HG03095 (cell line): ENCODE data around the gene DNM2.
"Not testable (repeated sequence)": the region's sequence is repeated elsewhere in the genome, so short reads cannot be mapped to it uniquely, and the experiment has no call there.

Experiments used
- ATAC-seq: cut with Tn5 transposase; IDR thresholded peaks from one replicate; pipeline ENCODE4 v1.9.1; 2021; ENCODE audit warnings: moderate library complexity; ENCODE audit not compliant: unreplicated experiment

The DNM2 gene

GRCh38 chr19:10724573-10725071, 6.7 kb downstream of the DNM2 start:
- no peak for ATAC-seq

GRCh38 chr19:10725415-10725814, 7.5 kb downstream of the DNM2 start:
- ATAC-seq, result no peak

- no peak for ATAC-seq
Observed at GRCh38 chr19:10726268-10726667, 8.4 kb downstream of the DNM2 start.

- ATAC-seq, result no peak
Observed at GRCh38 chr19:10727685-10728201, 9.9 kb downstream of the DNM2 start.

- ATAC-seq, result no peak
Observed at GRCh38 chr19:10729411-10729810, 11.5 kb downstream of the DNM2 start.

GRCh38 chr19:10730932-10731331, 13.1 kb downstream of the DNM2 start:
- no peak for ATAC-seq

GRCh38 chr19:10735741-10736140, 17.9 kb downstream of the DNM2 start:
- no peak for ATAC-seq

GRCh38 chr19:10736189-10736588, 18.3 kb downstream of the DNM2 start:
- ATAC-seq, result no peak

- ATAC-seq, result no peak
Observed at GRCh38 chr19:10736916-10737551, 19.2 kb downstream of the DNM2 start.

GRCh38 chr19:10737722-10738121, 19.8 kb downstream of the DNM2 start:
- no peak for ATAC-seq

GRCh38 chr19:10740798-10741197, 22.9 kb downstream of the DNM2 start:
- no peak for ATAC-seq

- no peak for ATAC-seq
Observed at GRCh38 chr19:10742476-10742875, 24.6 kb downstream of the DNM2 start.

GRCh38 chr19:10744253-10744798, 26.4 kb downstream of the DNM2 start:
- ATAC-seq, result no peak

- ATAC-seq, result no peak
Observed at GRCh38 chr19:10744801-10745293, 27.0 kb downstream of the DNM2 start.

- not testable (repeated sequence) for ATAC-seq
Observed at GRCh38 chr19:10746437-10746836, 28.6 kb downstream of the DNM2 start.

- no peak for ATAC-seq
Observed at GRCh38 chr19:10747271-10747670, 29.4 kb downstream of the DNM2 start.

GRCh38 chr19:10747674-10748073, 29.8 kb downstream of the DNM2 start:
- no peak for ATAC-seq

- no peak for ATAC-seq
Observed at GRCh38 chr19:10748195-10748926, 30.5 kb downstream of the DNM2 start.

GRCh38 chr19:10748927-10749434, 31.1 kb downstream of the DNM2 start:
- no peak for ATAC-seq

GRCh38 chr19:10749435-10750384, 31.8 kb downstream of the DNM2 start:
- ATAC-seq, result no peak
